Endothelial cell (in vitro differentiated cells): ENCODE results near the gene PARD3B. TPM values are rescaled to one million over a fixed set of nuclear protein-coding genes. Genes with fewer than 3 reads are reported as not detected.

Source experiments
- DNase-seq: peaks from one replicate; pipeline ENCODE4 v3.0.0; 2021; ENCODE audit warnings: low spot score
- H3K27ac Mint-ChIP-seq: one replicate; pipeline ENCODE4 v1.8.0; 2021; ENCODE audit warnings: mixed read lengths, inconsistent platforms; ENCODE audit not compliant: unreplicated experiment
- H3K27me3 Mint-ChIP-seq: one replicate; pipeline ENCODE4 v1.8.0; 2021; ENCODE audit warnings: mild to moderate bottlenecking, moderate library complexity, mixed read lengths, inconsistent platforms; ENCODE audit not compliant: unreplicated experiment
- H3K36me3 Mint-ChIP-seq: one replicate; pipeline ENCODE4 v1.8.0; 2021; ENCODE audit warnings: mild to moderate bottlenecking, low read depth, mixed read lengths, inconsistent platforms; ENCODE audit not compliant: unreplicated experiment
- H3K4me1 Mint-ChIP-seq: one replicate; pipeline ENCODE4 v1.8.0; 2021; ENCODE audit warnings: mild to moderate bottlenecking, mixed read lengths, inconsistent platforms; ENCODE audit not compliant: unreplicated experiment
- H3K4me3 Mint-ChIP-seq: one replicate; pipeline ENCODE4 v1.8.0; 2021; ENCODE audit warnings: mild to moderate bottlenecking, mixed read lengths, inconsistent platforms; ENCODE audit not compliant: unreplicated experiment
- H3K9me3 Mint-ChIP-seq: one replicate; pipeline ENCODE4 v1.8.0; 2021; ENCODE audit warnings: mixed read lengths, inconsistent platforms; ENCODE audit not compliant: unreplicated experiment
- total RNA-seq: library from RNA; stranded (reverse); fragmentation: NEBNext Ultra II Directional; extraction: Animal tissue kit (Norgen Biotek cat#: 25700); gene quantifications from one replicate; pipeline ENCODE4 v1.2.1, GENCODE V29; 2021; ENCODE audit not compliant: unreplicated experiment
- TF ChIP-seq, protein P1 (sequence below): fragments of 200-600 bp; sonication (generic); IDR thresholded peaks from one replicate; pipeline ENCODE4 v1.5.0; 2021; ENCODE audit warnings: antibody characterized with exemption; ENCODE audit not compliant: unreplicated experiment

Gene PARD3B
- total RNA-seq, 1 donor from 2014 or later: 17.4 TPM

DNA sequence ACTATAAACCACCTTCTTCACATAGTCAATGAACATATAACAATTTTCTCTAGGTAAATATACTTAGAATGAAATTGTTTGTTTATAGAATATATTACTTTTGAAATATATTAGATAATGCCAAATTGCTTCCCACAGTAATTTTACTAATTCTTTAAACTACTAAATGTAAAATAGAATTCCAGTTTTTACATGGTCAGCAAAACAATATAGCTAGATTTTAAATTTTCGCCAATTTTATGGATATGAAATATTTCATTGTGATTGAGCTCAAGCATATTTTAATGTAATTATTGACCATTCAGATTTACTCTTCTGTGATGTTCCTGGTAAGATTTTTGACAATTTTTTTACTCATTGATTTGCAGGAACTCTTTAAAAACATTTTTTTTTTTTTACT is 444.6 kb downstream of the PARD3B start:
- no peaks in the 10 kb centered on the region for H3K9me3 Mint-ChIP-seq
- H3K36me3 Mint-ChIP-seq: no peaks in the 10 kb centered on the region
- DNase-seq: no peak
- TF ChIP-seq, protein P1, sequence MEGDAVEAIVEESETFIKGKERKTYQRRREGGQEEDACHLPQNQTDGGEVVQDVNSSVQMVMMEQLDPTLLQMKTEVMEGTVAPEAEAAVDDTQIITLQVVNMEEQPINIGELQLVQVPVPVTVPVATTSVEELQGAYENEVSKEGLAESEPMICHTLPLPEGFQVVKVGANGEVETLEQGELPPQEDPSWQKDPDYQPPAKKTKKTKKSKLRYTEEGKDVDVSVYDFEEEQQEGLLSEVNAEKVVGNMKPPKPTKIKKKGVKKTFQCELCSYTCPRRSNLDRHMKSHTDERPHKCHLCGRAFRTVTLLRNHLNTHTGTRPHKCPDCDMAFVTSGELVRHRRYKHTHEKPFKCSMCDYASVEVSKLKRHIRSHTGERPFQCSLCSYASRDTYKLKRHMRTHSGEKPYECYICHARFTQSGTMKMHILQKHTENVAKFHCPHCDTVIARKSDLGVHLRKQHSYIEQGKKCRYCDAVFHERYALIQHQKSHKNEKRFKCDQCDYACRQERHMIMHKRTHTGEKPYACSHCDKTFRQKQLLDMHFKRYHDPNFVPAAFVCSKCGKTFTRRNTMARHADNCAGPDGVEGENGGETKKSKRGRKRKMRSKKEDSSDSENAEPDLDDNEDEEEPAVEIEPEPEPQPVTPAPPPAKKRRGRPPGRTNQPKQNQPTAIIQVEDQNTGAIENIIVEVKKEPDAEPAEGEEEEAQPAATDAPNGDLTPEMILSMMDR: no peak
- no peaks in the 10 kb centered on the region for H3K27me3 Mint-ChIP-seq
- no peaks in the 10 kb centered on the region for H3K4me1 Mint-ChIP-seq
- H3K4me3 Mint-ChIP-seq: no peak overlapping the region
- no peak overlapping the region for H3K27ac Mint-ChIP-seq

GRCh38 chr2:205001300-205001966 is 456.2 kb downstream of the PARD3B start:
- no peak overlapping the region for H3K4me3 Mint-ChIP-seq
- H3K9me3 Mint-ChIP-seq: no peaks in the 10 kb centered on the region
- peaks cover 6% of the 10 kb centered on the region for H3K4me1 Mint-ChIP-seq
- DNase-seq: no peak
- H3K36me3 Mint-ChIP-seq: no peaks in the 10 kb centered on the region
- TF ChIP-seq, protein P1: no peak
- H3K27me3 Mint-ChIP-seq: no peaks in the 10 kb centered on the region
- H3K27ac Mint-ChIP-seq: no peak overlapping the region

DNA sequence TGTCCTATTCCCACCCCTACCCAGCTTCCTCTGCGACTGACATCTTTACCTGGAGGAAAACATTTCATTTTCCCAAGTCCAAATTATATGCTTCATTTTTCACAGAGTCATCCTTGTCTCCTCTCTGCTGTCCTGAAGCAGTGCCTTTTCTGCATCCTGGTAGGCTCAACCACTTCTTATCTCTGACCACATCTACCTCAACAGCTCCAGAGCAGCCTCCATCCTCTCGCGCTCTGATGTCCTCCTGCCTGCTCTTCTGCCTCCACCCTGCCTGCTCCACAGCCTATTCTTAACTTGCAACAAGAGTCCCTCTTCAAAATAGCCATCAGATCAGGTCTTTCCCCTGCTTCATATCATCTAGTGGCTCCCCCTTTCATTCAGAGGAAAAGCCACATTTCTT is 457.1 kb downstream of the PARD3B start:
- no peaks in the 10 kb centered on the region for H3K36me3 Mint-ChIP-seq
- DNase-seq: no peak
- TF ChIP-seq, protein P1: no peak
- no peak overlapping the region for H3K4me3 Mint-ChIP-seq
- H3K9me3 Mint-ChIP-seq: no peaks in the 10 kb centered on the region
- peaks cover 11% of the 10 kb centered on the region for H3K4me1 Mint-ChIP-seq
- H3K27ac Mint-ChIP-seq: no peak overlapping the region
- no peaks in the 10 kb centered on the region for H3K27me3 Mint-ChIP-seq

DNA sequence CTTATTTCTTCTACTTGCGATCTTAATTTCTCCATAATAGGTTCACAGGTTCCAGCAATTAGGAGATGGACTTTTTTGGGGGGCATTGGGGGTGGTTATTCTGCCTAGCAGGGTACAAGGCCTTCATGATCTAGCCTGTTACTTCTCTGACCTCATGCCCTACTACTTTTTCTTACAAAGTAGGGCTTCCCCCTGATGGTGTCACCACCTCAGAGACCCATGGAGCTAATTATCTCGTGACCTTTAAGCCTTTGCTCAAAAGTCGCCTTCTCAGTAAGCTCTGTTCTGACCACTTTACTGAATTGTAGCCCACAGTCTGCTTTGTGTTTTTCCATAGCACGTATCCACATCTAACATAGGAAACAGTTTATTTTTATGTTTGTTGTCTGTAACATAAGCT is 458.0 kb downstream of the PARD3B start:
- TF ChIP-seq, protein P1: no peak
- Mint-ChIP-seq H3K9me3 (no peaks in the 10 kb centered on the region), H3K27me3 (no peaks in the 10 kb centered on the region), H3K36me3 (no peaks in the 10 kb centered on the region), H3K27ac (no peak overlapping the region), H3K4me1 (peaks cover 11% of the 10 kb centered on the region), H3K4me3 (no peak overlapping the region)
- no peak for DNase-seq

GRCh38 chr2:205010196-205010595 is 464.9 kb downstream of the PARD3B start:
- Mint-ChIP-seq H3K4me1 (peaks cover 5% of the 10 kb centered on the region), H3K36me3 (no peaks in the 10 kb centered on the region), H3K4me3 (no peak overlapping the region), H3K27ac (no peak overlapping the region), H3K27me3 (no peaks in the 10 kb centered on the region), H3K9me3 (no peaks in the 10 kb centered on the region)
- DNase-seq: no peak
- TF ChIP-seq, protein P1: no peak
